ENCODE results near the gene GALNT9.
"Not testable (repeated sequence)": the region's sequence is repeated elsewhere in the genome, so short reads cannot be mapped to it uniquely, and the experiment has no call there.

GALNT9 gene

DNA sequence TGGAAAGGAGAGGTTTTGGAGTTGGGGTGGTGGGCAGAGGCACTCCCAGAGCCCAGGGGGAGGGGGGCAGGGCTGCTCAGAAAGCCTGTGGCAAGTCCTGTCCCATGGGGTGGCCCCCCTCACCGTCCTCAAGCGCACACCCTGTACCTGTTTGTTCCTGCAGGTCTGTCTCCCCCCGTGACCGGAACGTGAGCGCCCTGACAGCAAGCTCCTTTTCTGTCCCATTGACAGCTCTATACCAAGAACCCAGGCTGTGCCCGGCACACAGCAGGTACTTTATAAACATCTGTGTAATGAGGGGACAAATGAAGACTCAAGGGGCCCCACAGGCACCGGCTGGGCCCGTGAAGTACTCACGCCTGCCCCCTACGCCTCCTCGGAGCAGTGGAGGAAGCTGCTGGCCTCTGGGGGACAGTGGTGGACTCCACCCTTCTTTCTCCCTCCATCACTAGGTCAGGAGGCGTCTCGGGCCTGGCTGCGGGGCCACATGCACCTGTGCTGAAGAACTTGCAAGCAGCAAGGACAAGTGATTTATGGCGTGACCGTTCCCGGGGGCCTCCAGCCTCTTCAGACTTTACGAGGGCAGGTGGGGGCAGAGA is 65.8 kb downstream of the GALNT9 start:
- no peak for DNase-seq

DNA sequence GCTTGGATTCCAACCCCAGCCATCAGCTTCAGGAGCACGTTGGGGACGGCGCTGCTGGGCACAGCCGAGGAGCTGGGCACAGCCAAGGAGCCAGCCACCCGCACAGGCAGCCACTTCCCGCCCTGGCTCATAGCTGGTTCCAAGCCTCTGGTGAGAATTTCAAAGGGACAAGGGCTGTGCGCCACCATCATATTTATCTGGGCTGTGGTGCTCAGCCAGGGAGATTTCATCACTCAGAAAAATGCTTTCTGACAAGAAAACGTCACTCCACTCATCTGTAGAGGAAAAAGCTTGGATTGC is 66.4 kb downstream of the GALNT9 start:
- no peak for DNase-seq

DNA sequence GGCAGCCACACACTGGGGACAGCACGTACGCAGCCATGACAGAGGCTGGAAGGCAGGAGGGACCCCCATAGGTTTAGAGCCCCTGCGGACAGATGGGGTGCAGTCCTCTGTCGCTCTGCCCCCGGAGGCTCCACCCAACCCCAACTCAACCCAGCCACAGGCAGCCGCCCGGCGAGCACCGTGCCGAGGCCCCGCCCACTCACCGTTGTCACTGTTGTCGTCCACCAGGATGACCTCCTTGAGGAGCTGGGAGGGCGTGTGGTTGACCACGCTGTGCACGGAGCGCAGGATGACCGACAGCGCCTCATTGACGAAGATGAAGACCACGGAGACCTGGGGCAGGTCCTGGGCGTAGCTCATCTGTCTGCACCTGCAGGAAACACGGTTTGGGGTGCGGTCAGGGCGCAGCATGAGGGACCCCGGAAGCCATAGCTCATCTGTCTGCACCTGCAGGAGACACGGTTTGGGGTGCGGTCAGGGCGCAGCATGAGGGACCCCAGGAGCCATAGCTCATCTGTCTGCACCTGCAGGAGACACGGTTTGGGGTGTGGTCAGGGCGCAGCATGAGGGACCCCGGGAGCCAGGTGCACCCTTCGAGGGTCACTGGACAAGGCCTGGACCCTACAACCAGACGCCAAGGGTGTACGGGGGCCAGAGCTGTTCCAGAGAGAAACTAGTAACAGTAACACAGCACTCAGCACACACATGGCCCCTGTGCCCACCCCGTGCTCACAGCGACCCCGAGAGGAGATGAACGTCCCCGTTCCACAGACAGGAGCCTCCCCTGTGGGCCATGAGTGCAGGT is 66.9 kb downstream of the GALNT9 start:
- DNase-seq = no peak

DNA sequence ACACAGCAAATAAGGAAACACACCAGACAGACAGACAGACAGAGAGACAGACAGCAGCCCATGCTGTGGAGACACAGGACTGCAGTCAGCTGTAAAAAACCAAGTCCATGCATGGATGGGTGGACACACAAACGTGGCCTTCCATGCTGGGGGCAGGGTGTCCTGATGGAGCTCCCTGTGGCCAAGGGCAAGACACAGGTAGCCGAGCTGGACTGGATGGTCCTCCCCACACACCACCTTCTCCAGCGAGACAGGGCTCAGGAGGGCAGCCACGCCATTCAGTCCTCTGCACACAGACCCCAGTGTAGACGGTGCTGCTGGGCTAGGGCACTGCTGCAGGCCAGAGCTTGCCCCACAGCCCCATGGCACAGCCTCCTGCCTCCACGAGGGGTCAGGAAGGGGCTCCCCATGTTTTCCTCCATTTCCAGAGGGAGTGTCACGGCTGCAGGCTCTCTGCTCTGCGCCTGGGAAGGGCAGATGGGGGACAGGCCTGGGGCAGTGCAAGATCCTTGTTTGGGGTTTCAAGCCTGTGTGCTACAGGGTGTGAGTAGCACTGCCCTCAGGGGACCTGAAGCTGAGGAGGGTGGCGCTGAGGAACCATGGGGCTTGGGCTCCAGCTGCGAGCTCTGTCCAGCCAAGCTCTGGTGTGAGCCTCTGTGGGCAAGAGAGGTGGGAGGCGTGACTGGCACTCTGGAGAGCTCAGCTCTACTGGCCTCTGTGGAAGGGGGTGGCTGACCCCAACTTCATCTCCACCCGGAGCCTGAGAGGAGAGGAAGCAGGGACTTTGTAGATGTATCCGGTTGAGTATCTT is 67.9 kb downstream of the GALNT9 start:
- no peak for DNase-seq

GRCh38 chr12:132260721-132261120 is 68.7 kb downstream of the GALNT9 start:
- no peak for DNase-seq

DNA sequence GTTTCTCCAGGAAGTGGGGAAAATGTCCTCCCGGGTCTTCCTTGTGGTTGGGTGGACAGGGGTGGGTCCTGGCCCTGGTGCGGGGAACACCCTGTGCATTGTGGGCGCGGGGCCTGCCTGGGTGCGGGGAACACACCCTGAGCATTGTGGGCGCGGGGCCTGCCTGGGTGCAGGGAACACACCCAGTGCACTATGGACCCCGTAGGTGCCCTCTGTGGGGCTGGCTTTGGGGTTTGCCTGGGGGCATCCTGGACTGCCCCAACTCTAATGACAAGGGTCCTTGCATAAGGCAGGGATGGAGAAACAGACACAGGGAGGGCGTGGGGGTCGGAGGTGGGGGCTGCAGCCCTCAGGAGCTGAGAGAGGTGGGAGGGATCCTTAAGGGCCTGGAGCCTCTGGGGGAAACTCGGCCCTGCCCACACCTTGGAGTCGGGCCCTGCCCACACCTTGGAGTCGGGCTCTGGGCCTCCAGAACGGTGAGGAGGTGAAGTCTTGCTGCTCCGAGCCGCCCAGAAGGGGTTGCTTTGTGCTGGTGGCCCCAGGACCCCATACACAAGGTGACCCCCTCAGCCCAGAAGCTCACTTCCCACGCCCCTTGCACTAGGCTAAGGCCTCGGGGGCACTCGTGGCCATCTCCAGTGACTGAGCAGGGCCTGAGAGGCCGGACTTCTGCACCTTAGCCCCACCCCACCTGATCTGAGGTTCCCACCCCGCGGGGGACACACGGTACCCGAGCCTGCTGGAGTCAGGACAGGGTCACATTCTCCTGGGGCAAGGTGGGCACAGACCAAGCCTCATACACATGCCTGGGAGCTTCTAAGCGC is 69.3 kb downstream of the GALNT9 start:
- no peak for DNase-seq

- no peak for DNase-seq
These were observed 70.0 kb downstream of the GALNT9 start for GRCh38 chr12:132259364-132259871.

DNA sequence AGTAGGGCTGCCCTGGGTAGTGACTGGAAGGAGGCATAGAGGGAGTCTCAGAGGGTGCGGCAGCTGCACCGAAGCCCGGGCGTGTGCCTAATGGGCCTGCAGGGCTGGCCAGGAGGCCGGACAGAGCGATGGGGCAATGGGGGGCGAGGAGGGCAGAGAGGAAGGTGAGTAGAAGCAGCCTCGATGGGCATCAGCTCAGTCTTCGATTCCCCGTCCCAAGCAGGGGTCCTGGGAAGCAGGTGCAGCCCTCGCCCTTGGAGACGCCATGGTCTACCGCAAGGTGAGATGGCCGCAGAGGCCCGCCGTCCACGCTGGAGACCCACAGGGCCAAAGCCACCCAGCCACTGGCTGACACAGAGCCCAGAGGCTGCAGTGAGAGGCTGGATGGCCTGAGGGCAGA is 70.8 kb downstream of the GALNT9 start:
- DNase-seq = no peak

DNA sequence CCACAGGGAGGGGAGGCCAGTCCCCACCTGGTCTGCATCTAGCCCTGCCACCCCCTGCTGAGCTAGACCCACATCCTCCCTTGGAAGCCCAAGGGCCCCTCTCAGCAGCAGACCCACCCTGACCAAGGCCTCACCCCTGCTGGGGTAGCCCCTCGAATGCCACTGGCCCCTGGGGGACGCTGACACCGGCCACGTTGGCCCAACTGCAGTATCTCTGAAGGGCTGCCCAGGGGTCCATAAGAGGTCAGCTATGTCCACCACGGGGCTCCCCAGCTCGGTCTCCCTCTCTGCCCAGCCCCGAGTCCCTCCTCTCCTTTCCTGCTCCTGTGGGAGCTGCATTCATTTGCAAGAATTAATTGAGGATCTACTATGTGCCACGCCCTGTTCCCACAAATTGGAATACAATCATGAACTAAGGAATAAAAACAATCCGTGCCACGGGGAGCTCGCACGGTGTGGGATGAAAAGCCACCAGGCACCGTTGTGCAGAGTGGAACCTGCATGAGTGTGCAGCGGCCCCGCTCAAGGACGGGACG is 71.4 kb downstream of the GALNT9 start:
- DNase-seq = no peak

DNA sequence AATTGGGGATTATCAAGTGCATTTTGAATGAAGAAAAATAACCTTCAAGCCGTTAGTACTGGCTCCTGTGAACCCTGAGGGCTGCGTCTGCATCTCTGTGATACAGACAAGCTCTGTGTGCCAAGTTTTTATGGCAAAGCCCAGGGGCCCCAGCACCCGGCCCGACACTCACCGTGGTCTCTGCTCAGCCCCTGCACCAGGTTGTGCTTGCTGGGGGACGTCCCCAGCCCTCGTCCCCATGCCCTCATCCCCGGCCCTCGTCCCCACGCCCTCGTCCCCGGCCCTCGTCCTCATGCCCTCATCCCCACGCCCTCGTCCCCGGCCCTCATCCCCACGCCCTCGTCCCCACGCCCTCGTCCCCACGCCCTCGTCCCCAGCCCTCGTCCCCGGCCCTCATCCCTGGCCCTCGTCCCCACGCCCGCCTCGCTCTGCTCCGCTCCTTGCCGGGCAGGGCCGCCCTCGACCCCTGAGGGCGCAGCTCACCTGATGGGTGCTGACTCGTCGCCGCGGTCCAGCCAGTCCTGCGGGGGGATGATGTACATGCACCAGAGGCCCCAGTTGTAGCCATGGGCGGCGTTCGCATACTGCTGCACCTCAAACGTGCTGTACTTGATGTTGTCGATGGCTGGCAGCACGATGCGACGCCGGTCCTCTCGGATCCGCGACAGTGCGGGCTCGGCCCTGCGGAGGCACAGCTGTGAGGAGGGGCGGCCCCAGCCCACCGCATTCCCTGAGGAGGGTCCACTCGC is 72.0 kb downstream of the GALNT9 start:
- DNase-seq = no peak

- DNase-seq = no peak
These were observed 72.7 kb downstream of the GALNT9 start for GRCh38 chr12:132256646-132257045.

GRCh38 chr12:132255642-132256041 is 73.7 kb downstream of the GALNT9 start:
- no peak for DNase-seq

DNA sequence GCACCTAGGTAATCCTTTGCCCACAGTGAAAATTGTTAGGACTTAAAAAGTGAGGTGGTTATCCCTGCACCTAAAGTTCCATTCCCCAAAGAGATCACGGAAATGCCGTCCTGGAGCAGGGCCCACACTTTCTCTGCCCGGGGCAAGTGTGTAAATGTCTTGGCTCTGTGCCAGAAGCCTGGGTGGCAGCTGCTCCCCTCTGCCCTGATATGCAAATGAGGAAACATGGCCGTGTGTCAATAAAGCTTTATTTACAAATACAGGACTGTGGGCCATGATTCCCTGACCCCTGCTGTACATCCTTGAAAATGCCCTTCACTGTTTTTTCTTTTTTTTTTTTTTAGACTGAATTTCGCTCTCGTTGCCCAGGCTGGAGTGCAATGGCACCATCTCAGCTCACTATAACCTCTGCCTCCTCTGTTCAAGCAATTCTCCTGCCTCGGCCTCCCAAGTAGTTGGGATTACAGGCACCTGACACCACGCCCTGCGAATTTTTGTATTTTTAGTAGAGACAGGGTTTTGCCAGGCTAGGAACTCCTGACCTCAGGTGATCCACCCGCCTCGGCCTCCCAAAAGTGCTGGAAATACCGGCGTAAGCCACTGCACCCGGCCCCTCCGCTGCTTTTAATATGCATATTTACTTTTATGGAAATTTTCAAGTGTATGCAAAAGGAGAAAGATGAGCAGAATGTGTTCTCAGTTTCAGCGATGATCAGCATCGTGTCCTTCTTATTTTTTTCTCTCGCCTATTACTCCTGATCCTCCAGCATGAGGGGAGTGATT is 75.5 kb downstream of the GALNT9 start:
- no peak for DNase-seq

- DNase-seq = not testable (repeated sequence)
These were observed 76.4 kb downstream of the GALNT9 start for GRCh38 chr12:132252981-132253380.

DNA sequence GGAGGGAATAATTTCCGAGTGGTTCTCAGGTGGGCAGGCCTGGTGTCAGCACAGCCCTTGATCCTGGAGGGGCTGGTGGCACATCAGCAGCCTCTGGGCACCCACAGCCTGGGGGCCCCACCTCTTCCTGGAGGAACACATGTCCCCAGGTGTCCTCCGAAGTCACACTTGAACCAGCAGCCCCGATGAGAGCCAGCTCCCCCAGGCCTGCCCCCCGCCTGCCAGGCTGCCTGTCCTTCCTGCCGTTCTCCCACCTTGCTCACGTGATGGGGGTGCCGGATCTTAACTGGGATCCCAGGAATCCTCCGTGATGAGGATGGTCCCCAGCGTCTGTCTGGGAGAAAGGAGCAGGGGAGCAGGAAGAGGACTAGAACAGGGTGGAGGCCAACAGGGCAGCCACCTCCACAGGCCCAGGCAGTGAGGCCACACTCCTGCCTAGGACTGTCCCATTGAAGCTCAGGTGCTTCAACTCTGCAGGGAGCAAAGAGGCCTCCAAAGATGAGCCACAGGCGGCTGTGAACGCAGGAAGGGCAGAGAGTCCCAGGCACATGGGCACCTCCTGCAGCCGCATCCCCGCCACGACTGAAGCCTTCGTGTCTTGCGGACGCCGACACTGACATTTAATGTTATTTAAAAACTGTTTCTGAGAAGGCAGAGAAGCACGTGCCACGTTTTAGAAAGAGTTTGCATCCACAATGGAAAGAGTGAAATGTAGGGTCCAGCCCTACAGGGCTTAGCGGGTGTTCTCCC is 77.5 kb downstream of the GALNT9 start:
- DNase-seq = no peak

DNA sequence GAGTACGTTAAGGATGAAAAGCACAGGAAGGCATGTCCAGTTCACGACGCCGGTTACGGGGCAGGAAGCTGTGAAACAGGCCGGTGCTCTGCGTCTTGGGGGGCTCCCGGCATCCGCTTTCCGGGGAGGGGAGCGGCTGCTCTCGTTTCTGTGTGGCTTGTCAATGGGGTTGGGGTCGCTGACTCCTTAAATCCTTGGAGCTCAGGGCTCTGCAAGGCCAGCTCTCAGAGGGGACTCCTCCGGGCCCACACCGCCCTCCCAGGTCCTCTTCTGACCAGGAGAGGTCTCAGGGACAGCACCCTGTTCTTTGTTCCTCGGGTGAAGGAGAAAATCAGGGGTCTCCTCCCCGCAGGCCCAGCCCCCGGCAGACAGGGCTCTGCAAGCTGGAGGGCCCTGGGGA is 78.1 kb downstream of the GALNT9 start:
- no peak for DNase-seq

DNA sequence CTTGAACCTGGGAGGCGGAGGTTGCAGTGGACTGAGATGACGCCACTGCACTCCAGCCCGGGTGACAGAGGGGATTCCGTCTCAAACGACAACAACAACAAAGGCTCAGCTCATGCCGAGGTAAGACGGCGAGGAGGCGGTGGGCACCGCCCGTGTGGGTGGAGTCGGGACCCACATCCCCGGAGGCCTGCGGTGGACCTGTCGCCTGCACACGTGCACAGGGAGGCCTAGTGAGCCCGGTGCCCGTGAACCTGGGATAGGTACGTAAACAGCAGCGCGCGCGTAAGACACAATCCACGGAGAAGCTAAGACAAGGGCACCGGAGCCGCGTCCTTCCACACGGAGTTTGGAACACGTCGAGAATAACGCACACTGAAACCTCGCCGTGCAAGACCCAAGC is 78.7 kb downstream of the GALNT9 start:
- no peak for DNase-seq

- no peak for DNase-seq
These were observed 79.5 kb downstream of the GALNT9 start for GRCh38 chr12:132249689-132250478.

DNA sequence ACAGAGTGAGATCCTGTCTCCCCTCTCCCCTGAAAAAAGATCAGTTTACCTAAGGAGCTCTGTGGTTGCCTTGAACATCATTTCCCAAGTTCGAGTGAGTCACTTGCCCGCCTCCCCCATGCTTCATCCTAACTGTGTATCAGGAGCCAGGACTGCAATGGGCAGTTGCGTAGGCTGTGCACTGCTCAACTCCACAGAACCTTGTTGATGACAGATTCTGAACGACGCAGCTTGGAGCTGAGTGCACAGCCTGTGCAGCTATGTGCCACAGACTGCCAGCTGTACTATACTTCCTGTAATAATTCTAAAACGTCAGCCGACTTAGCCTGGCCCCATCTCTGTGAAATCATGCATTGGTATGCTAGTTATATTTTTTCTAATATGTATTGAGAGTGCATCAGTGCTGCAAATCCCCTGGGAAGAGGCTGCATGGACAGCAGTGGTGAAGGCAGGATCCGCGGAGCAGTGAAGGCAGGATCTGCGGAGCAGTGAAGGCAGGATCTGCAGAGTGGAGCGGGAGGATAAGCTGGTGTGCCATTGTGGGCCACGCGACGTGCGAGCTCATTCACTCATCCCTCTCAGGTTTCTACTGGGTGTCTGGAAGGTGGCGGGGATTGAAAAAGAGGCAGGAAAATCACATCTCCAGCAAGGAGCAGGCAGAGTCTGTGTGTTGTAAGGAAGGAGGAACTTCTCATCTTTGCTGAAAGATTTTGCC is 80.8 kb downstream of the GALNT9 start:
- no peak for DNase-seq

All from SW 1271 (cell line).